Measurements from ENCODE around the gene PLA2G2C.

PLA2G2C gene

DNA sequence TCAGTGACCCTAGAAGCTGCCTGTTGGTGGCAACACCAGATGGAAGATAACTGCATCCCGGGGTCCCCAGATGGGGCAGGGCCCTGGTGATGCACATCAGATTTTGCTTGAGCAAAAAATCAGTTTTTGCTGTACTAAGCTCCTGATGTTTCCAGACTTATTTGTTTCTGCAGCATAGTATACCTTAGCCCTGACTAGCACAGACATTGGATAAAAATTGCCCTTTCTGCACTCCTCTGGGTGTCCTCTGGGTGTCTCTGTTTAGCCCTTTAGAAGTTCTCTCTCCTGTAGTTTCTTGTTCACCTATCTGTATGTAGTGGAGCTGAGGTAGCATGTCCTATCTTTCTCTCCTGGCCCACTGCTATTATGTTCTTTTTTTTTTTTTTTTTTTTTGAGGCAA lies 30.3 kb upstream of the PLA2G2C start:
- intact Hi-C loops (cut with micrococcal nuclease), result no loop called here
- H3K4me1 Mint-ChIP-seq (ENCODE audit: low read depth), result no peaks in the 10 kb centered on the region

DNA sequence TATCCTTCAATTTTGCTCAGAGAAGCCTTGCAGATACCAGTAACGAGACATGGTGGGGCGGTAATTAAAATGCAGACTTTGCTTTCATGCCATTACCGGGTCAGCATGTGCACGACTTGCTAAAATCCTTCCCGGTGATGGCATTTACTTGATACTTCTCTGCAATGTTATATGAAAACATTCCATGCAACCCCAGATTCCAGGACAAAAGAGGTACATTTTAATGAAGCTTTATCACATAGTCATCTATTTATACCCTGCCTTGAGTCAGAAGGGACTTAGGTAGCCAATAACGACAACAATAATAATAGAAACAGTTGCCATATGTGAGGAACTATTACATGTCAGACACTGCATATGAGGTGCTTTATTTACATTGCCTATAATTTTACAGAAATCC lies 29.4 kb upstream of the PLA2G2C start:
- Mint-ChIP-seq H3K27ac (no peak overlapping the region), H3K36me3 (ENCODE audit: low read depth) (no peaks in the 10 kb centered on the region), H3K4me3 (no peak overlapping the region), H3K4me1 (ENCODE audit: low read depth) (no peaks in the 10 kb centered on the region), H3K9me3 (no peaks in the 10 kb centered on the region), H3K27me3 (peaks cover 52% of the 10 kb centered on the region)
- intact Hi-C loops (cut with micrococcal nuclease), result no loop called here

More for the DNA sequence above, 30.3 kb upstream of the PLA2G2C start:
- H3K27me3 Mint-ChIP-seq, result peaks cover 50% of the 10 kb centered on the region
- no peaks in the 10 kb centered on the region for H3K36me3 Mint-ChIP-seq (ENCODE audit: low read depth)
- H3K27ac Mint-ChIP-seq, result no peak overlapping the region
- no peak overlapping the region for H3K4me3 Mint-ChIP-seq
- no peaks in the 10 kb centered on the region for H3K9me3 Mint-ChIP-seq

DNA sequence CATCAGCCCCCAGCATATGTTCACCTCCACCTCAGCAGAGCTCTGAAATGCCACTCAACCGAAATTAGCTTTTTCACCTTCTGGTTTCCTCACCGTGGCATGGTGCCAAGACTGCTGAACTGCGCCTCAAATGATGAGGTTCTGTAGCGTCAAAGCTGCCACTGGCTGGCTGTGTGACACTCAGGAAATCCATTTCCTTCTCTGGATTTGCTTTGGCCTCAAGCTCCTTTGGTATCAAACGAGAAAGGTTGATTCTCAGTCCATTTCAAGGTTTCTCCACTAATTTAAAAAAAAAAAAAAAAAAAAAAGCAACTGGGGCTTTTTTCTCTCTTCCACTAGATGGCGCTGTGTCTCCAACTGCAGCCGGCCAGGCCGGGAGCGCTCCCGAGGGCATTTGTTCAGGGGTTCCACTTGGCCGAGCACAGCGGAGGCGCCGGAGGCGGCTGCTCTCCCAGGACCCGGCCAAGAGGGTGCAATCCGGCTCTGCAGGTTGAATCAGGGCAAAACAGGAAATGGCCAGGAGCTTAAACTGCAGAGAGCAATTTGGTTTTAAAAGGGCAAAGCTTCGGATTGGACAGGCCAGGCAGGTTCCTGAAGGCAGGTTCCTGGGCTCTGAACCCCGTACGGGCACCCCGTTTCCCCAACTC lies 26.5 kb upstream of the PLA2G2C start:
- peaks cover 50% of the 10 kb centered on the region for H3K27me3 Mint-ChIP-seq
- H3K4me1 Mint-ChIP-seq (ENCODE audit: low read depth), result no peaks in the 10 kb centered on the region
- intact Hi-C loops (cut with micrococcal nuclease), result loop anchor here (2.0 kb wide), 1 partner anchor 282 kb away; no protein-coding TSS in a partner anchor
- no peaks in the 10 kb centered on the region for H3K36me3 Mint-ChIP-seq (ENCODE audit: low read depth)
- H3K27ac Mint-ChIP-seq, result no peak overlapping the region
- H3K9me3 Mint-ChIP-seq, result no peaks in the 10 kb centered on the region
- no peak overlapping the region for H3K4me3 Mint-ChIP-seq

DNA sequence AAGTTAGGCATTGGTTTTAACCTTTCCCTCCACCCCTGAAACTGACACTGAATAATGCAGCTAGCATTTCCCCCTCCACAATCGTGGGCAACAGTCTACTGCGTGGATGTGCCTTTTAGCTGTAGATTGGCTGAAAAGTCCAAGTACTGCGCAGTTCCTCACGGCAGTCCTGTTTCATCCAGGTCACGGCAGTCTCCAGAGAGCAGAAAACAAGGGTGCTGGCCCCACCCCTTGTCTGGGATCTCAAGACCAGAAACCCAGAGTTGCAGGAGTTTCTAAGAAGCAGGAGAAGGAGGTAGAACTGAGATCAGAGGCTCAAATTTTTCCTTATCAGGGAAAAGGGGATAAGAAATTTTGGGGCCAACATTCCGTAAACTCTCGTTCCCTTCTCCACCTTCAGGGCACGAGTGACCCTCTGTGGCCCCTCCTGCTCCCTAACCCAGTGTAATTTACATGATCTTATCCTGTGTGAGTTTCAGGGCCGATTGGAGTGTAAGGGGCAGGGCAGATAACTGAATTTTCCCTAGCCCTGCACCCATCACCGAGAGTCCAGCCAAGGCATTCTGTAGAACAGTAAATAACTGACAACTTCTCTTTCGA lies 25.9 kb upstream of the PLA2G2C start:
- no peaks in the 10 kb centered on the region for H3K4me1 Mint-ChIP-seq (ENCODE audit: low read depth)
- no peak overlapping the region for H3K4me3 Mint-ChIP-seq
- peaks cover 47% of the 10 kb centered on the region for H3K27me3 Mint-ChIP-seq
- H3K9me3 Mint-ChIP-seq, result no peaks in the 10 kb centered on the region
- H3K27ac Mint-ChIP-seq, result no peak overlapping the region
- H3K36me3 Mint-ChIP-seq (ENCODE audit: low read depth), result no peaks in the 10 kb centered on the region
- intact Hi-C loops (cut with micrococcal nuclease), result loop anchor here (2.0 kb wide), 1 partner anchor 283 kb away; no protein-coding TSS in a partner anchor

DNA sequence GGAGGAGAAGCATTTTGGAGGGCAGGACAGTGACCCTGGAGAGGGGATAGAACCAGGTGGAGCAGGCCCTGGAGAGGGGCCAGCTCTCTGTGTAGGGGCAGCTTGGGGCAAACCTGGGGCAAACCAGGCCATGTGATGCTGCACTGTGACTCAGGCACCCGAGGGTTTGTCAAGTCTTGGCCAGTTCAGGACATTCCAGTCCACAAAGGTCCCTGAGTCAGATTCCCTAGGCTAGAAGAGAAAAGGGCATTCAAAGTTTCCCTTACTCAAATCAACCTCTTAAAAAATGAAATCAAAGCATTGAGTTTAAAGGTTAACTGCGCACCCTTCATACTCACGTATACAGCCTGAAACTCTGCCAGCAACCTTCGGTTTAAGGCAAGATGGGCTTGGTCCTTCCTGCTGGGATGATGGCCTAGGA lies 25.2 kb upstream of the PLA2G2C start:
- intact Hi-C loops (cut with micrococcal nuclease), result no loop called here
- Mint-ChIP-seq H3K4me1 (ENCODE audit: low read depth) (no peaks in the 10 kb centered on the region), H3K27ac (no peak overlapping the region), H3K27me3 (peaks cover 47% of the 10 kb centered on the region), H3K9me3 (no peaks in the 10 kb centered on the region), H3K4me3 (no peak overlapping the region), H3K36me3 (ENCODE audit: low read depth) (no peaks in the 10 kb centered on the region)

DNA sequence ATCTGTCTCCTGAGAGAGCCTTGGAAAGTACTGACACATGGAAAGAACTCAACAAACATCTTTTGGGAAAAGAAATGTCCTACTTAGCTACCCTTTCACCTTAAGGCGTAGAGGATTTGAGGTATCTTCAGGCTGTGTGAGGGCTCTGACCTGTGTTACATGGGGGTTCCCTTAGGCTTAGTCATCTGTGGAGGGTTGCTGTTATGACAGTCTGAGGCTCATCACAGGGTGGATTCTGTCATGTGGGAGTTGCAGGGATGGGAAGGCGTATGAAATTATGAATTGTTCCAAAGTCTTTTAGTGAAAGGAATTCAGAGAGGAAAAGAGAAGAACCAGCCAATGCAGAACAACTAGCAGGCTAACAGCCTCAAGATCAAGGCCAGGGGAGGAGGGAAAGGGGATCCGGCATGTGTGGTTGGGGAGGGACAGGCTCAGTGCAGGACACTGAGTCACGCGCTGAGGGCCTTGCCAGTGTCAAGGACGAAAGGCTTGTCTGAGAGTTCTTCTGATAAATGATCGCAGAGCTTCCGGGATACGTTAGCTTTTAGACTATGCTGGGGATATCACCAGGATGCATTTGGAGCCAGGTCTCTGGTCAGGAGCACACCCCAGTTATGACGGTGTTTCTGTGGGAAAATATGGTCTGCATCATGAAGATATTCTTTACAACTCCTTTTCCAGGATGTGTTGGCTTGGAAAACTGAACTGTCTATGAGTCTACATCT lies 24.6 kb upstream of the PLA2G2C start:
- H3K27ac Mint-ChIP-seq, result no peak overlapping the region

DNA sequence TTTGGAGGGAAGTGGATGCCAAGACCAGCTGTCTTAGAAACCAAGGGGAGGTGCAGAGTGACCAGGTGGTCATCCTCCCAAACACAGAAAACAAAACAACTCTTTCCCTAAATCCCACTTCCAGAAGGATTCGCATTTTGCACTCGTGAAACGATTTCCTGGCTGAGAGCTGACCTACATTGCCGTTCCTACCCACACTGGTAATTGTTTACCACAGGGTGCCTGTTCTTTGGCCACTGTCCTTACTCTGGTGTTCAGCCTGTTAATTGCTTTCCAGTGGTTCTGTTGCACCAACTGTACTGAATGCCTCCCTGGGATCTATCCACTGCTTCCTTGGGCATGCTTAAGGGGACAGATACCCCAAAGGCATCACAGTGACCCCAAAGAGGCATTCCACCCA lies 23.2 kb upstream of the PLA2G2C start:
- Mint-ChIP-seq H3K9me3 (no peaks in the 10 kb centered on the region), H3K27ac (no peak overlapping the region), H3K4me1 (ENCODE audit: low read depth) (no peaks in the 10 kb centered on the region), H3K4me3 (no peak overlapping the region), H3K27me3 (peaks cover 40% of the 10 kb centered on the region), H3K36me3 (ENCODE audit: low read depth) (no peaks in the 10 kb centered on the region)
- intact Hi-C loops (cut with micrococcal nuclease), result no loop called here

More for the DNA sequence above, 24.6 kb upstream of the PLA2G2C start:
- H3K27me3 Mint-ChIP-seq, result peaks cover 46% of the 10 kb centered on the region
- no peak overlapping the region for H3K4me3 Mint-ChIP-seq
- H3K4me1 Mint-ChIP-seq (ENCODE audit: low read depth), result no peaks in the 10 kb centered on the region
- intact Hi-C loops (cut with micrococcal nuclease), result no loop called here
- no peaks in the 10 kb centered on the region for H3K36me3 Mint-ChIP-seq (ENCODE audit: low read depth)
- H3K9me3 Mint-ChIP-seq, result no peaks in the 10 kb centered on the region

DNA sequence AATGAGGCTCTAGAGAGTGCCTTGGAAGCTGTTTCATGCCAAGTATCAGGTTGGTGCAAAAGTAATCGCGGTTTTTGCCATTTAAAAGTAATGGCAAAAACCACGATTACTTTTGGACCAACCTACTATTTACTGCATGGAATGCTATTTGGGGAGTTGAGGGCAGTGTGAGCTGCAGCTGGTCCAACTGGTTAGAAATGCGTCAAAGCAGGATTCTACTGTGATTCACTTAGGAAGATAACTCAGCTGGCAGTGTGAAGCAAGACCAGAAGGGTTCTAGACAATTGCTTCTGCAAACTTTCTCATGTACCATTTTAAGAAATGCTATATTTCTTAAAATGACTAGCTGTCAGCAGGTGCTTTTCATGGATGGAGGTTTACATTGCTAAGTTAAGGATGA lies 21.2 kb upstream of the PLA2G2C start:
- H3K27ac Mint-ChIP-seq, result no peak overlapping the region
- no peaks in the 10 kb centered on the region for H3K9me3 Mint-ChIP-seq

DNA sequence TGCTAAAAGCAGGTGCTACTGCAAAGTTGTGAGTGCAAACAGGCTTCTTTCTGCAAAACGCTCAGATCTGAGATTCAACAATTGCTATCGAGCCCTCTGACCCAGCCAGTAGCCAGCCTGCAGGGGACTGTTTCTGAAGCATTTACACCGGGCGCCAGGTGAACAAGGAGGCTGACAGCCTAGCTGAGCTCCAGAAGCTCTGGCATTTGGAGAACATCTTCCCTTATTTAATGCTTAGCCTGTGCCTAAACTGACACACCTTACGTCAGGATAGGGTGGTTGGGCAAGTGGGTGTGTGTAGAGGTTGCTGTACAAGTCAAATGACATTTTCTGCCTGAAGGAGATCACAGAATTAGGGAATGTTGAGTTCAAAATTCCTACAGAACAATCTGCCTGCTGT lies 15.8 kb upstream of the PLA2G2C start:
- Mint-ChIP-seq H3K27ac (no peak overlapping the region), H3K9me3 (no peaks in the 10 kb centered on the region), H3K4me1 (ENCODE audit: low read depth) (peaks cover 3% of the 10 kb centered on the region), H3K4me3 (no peak overlapping the region), H3K36me3 (ENCODE audit: low read depth) (no peaks in the 10 kb centered on the region), H3K27me3 (peaks cover 39% of the 10 kb centered on the region)
- intact Hi-C loops (cut with micrococcal nuclease), result no loop called here

More for the DNA sequence above, 21.2 kb upstream of the PLA2G2C start:
- intact Hi-C loops (cut with micrococcal nuclease), result no loop called here
- Mint-ChIP-seq H3K4me1 (ENCODE audit: low read depth) (no peaks in the 10 kb centered on the region), H3K36me3 (ENCODE audit: low read depth) (no peaks in the 10 kb centered on the region), H3K4me3 (no peak overlapping the region), H3K27me3 (peaks cover 29% of the 10 kb centered on the region)

DNA sequence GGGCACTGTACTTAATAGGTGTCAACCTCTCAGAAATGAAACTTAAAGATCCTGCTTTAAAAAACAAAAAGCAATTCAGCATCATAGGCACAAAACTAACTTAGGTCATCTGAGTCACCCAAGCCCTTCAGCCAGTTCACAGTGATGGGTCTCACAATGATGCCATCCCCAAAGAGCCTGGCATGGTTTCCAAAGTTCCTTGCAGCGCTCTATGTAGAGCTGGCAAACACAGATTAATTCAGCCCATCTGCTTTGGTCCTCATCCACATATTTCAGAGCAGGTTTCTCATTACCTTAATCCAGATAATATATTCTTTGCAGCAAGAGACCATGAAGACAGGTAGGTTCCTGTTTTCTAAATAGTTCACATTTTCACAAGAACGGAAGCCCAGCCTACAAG lies 14.6 kb upstream of the PLA2G2C start:
- Mint-ChIP-seq H3K9me3 (no peaks in the 10 kb centered on the region), H3K27ac (no peak overlapping the region), H3K36me3 (ENCODE audit: low read depth) (no peaks in the 10 kb centered on the region), H3K4me1 (ENCODE audit: low read depth) (peaks cover 5% of the 10 kb centered on the region), H3K4me3 (no peak overlapping the region), H3K27me3 (peaks cover 47% of the 10 kb centered on the region)
- intact Hi-C loops (cut with micrococcal nuclease), result no loop called here

DNA sequence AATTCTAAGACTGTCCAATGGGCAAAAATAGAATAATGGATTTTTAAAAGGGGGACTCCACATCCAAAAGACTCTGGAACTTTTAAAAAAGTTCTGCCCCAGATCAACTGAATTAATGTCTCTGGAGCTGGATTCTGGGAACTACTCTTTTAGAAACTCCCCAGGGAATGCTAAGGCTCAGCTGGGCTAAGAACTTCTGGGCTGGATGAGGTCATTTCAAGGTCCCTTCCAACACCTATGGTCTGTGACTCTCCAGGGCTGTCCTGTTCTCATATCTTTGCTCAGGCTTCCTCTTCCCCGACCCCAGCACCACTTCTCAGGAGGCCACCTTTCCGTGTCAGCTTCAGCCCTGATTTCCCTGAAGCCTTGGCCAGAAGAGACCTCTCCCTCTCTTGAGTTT lies 13.5 kb upstream of the PLA2G2C start:
- Mint-ChIP-seq H3K27me3 (peaks cover 50% of the 10 kb centered on the region), H3K4me3 (no peak overlapping the region)
- intact Hi-C loops (cut with micrococcal nuclease), result no loop called here

DNA sequence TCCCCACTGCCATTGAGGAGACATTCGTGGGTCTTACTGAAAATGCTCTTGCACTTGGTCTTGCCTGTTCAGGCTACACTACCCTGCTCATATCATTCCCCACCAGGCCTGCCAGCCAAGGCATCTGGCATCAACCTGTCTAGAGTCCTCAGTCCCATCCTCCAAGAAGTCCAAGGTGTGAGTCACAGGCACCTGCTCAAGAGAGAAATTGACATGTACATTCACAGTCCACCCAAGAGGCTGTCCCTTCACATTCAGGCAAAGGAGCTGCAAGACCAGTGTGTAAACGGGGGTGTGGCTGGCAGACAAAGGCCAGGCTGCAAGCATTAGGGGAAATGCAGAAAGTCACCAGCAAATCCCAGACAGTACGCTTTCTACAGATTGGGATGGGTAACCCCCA lies 13.1 kb upstream of the PLA2G2C start:
- Mint-ChIP-seq H3K36me3 (ENCODE audit: low read depth) (no peaks in the 10 kb centered on the region), H3K4me3 (no peak overlapping the region), H3K9me3 (no peaks in the 10 kb centered on the region), H3K27ac (no peak overlapping the region), H3K27me3 (peaks cover 50% of the 10 kb centered on the region), H3K4me1 (ENCODE audit: low read depth) (peaks cover 5% of the 10 kb centered on the region)
- intact Hi-C loops (cut with micrococcal nuclease), result no loop called here

More for the DNA sequence above, 13.5 kb upstream of the PLA2G2C start:
- no peaks in the 10 kb centered on the region for H3K36me3 Mint-ChIP-seq (ENCODE audit: low read depth)
- no peaks in the 10 kb centered on the region for H3K9me3 Mint-ChIP-seq
- peaks cover 5% of the 10 kb centered on the region for H3K4me1 Mint-ChIP-seq (ENCODE audit: low read depth)
- no peak overlapping the region for H3K27ac Mint-ChIP-seq

DNA sequence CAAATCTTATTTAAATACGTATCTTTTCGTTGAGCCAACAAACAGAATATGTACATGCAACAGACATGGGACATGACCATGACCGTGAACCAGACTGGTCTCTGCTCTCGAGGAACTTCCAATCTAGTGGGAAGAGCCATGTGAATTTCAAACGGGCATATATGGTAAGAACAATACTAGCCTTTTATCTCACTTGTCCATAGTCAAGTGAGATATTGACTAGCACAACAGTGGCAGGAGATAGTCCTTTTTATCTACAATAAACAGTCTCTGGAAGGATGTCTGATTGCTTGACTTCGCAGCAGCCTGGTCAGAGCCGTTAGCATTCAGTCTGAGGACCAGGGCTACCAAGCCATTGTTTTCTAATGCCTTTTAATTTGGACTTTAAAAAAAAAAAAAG lies 12.6 kb upstream of the PLA2G2C start:
- H3K4me3 Mint-ChIP-seq, result no peak overlapping the region
- H3K36me3 Mint-ChIP-seq (ENCODE audit: low read depth), result no peaks in the 10 kb centered on the region
- no peak overlapping the region for H3K27ac Mint-ChIP-seq
- peaks cover 5% of the 10 kb centered on the region for H3K4me1 Mint-ChIP-seq (ENCODE audit: low read depth)
- no peaks in the 10 kb centered on the region for H3K9me3 Mint-ChIP-seq
- intact Hi-C loops (cut with micrococcal nuclease), result no loop called here
- H3K27me3 Mint-ChIP-seq, result peaks cover 50% of the 10 kb centered on the region

DNA sequence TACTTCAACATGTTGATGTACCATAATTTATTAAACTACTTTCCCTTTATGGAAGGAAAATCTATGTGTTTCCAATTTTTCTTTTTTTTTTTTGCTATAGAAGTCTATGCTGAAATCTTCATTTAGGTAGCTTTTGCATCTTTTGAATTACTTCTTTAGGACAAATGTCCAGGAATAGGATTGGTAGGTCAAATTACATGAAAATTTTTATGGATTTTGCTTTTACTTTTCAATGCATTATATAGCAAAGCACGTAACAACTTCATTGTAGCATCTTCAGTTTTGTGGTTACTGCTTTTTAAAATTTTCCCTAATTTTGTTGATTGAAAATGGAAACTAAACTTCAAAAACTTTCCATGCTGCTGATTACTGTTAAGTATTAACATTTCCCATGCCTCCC lies 12.0 kb upstream of the PLA2G2C start:
- Mint-ChIP-seq H3K36me3 (ENCODE audit: low read depth) (no peaks in the 10 kb centered on the region), H3K4me3 (no peak overlapping the region), H3K27ac (no peak overlapping the region), H3K27me3 (peaks cover 48% of the 10 kb centered on the region), H3K4me1 (ENCODE audit: low read depth) (peaks cover 5% of the 10 kb centered on the region), H3K9me3 (no peaks in the 10 kb centered on the region)
- intact Hi-C loops (cut with micrococcal nuclease), result no loop called here

Data from dendritic cell treated with granulocyte-macrophage colony-stimulating factor and Interleukin-4, amounts not matched to agents 40 ng/mL and 50 ng/mL, for 4 days (primary cell).